GM10266 (cell line): Measurements from ENCODE around the gene RASAL1.
A peak's percentile ranks its signal among the peaks of the same experiment; 100 is the strongest.

Experiments used
- DNase-seq: peaks from one replicate; pipeline ENCODE4 v3.0.0; 2012; ENCODE audit errors: extremely low spot score
- CTCF ChIP-seq: IDR thresholded peaks from 2 replicates; pipeline ENCODE4 v1.5.1; 2012; ENCODE audit warnings: mild to moderate bottlenecking, low read depth; ENCODE audit not compliant: control insufficient read depth, insufficient read depth; ENCODE audit errors: missing control alignments

Gene RASAL1

GRCh38 chr12:113135178-113136127 is at the start of gene RASAL1:
Gene RASAL1 (minus strand): TSS chr12:113135761. CDS start chr12:113135462, 299 bp downstream.
- peak; percentile 68 for TF ChIP-seq CTCF
- peak; percentile 83 for DNase-seq

GRCh38 chr12:113184900-113185179 is 49.3 kb upstream of the RASAL1 start:
- TF ChIP-seq CTCF = no peak
- peak; percentile 93 for DNase-seq

GRCh38 chr12:113184098-113184899 is 48.7 kb upstream of the RASAL1 start:
- TF ChIP-seq CTCF = no peak

GRCh38 chr12:113183030-113183589 is 47.5 kb upstream of the RASAL1 start:
- DNase-seq = no peak
- TF ChIP-seq CTCF = no peak

More at GRCh38 chr12:113184098-113184899, 48.7 kb upstream of the RASAL1 start:
- no peak for DNase-seq

- TF ChIP-seq CTCF = no peak
- no peak for DNase-seq
Measured at GRCh38 chr12:113181975-113182374, 46.4 kb upstream of the RASAL1 start.

- TF ChIP-seq CTCF = no peak
- no peak for DNase-seq
Measured at GRCh38 chr12:113180333-113180732, 44.8 kb upstream of the RASAL1 start.
